Inferior parietal cortex (tissue), 1 donor: ENCODE data around the gene LLGL1.

Source experiments
- DNase-seq: peaks from one replicate; pipeline ENCODE4 v3.0.0-alpha.2; 2016; ENCODE audit errors: extremely low spot score

The LLGL1 gene

DNA sequence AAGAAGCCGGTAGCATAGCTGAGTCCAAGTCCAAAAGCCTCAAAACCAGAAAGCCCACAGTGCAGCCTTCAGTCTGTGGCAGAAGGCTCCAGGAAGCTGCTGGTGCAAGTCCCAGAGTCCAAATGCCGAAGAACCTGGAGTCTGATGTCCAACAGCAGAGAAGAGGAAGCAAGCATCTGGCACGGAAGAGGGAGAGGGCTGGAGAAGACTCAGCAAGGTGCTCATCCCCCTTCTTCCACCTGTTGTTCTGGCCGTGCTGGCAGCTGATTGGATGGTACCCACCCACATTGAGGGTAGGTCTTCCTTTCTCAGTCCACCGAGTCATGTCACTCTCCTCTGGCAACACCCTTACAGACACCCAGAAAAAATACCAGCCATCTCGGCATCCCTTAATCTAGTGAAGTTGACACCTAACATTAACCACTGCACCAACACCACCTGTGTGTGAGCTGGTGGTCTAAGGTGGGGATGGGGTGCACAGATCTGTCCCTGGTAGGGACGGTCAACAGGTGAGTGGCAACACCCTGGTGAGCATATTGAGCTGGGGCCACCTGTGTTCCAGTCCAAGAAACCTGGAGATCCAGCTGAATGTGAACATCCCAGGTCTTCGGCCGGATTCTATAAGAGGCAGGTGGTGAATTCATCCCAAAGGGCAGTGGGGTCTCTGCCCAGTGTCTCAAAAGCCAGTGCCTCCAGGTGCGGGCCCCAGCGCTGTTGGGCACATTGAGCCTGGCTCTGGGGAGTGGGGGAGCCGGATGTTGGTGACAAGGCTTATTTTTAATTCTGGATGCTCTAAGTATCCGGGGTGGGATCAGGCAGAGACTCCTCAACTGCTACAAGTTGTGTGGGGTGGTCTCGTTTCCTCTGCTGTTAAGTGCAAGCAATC is 44.9 kb downstream of the LLGL1 start:
- no peak for DNase-seq

DNA sequence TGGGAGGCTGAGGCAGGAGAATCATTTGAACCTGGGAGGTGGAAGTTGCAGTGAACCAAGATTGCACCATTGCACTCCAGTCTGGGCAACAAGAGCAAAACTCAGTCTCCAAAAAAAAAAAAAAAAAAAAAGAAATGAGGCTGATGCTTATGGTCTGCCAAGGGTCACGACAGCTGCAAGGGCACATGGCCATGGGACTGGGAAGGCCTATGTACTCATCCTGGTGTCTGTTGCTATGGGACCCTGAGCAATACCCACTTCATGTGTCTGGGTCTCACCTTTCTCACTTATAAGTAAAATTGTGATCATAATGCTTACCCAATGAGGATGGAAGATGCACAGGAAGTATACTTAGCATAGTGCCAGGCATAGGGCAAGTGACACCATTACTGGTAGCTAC is 51.6 kb downstream of the LLGL1 start:
- DNase-seq: no peak

DNA sequence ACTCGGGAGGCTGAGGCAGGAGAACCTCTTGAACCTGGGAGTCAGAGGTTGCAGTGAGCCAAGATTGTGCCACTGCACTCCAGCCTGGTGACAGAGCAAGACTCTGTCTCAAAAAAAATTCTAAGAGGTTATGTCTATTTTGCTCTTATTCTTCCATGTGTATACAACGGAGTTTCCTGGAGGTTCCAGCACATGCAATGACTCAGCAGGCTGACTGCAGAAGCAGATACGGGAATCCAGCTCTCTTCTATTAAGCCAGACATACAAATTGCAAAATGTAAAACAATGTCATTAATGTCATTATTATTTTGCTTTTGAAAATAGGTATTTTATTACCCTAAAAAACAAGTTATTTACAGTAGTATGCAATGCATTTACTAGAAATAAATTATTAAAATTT is 53.4 kb downstream of the LLGL1 start:
- no peak for DNase-seq

DNA sequence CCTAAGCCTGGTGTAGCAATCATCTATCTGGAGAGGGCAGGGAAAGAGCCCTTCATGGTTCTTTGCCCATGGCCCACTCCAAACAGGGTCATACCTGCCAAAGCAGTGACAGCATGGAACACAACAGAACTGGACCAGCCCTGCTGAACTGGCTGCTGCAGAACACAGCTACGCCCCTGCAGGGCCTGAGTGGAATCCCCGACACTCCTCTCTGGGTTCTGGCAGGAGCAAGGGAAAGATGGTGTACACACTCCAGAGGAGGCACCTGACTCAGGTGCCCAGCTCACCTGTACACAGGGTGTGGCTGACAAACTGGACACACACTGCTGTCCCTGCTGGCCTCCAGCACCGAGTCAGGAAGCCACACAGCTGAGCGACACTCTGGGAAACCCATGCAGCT is 54.8 kb downstream of the LLGL1 start:
- no peak for DNase-seq

DNA sequence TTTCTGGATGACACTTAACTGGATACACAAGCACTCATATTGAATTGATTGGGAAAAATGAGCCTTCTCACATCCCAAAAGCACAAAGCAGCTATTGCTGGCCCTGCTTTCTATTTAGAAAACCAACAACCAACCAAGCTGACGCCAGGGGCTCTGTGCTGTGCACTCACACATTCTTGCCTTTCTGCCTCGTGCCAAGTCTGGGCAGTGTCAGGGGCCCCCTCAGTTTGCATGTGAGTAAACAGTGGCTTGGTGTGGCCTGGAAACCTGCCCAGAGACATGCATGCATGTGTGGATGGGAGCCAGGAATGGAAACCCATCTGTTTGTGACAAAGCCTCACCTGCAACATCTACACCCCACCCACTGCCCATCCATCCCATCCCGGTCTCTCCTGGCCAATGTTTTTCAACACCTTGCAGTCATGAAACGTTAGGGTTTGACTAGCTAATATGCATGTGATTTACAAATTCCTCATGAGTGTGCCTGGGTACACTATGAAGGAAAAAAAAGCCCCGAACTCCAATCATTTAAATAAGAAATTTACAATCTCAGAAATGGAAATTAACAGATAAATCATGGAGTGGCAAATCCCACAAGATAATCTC is 55.4 kb downstream of the LLGL1 start:
- DNase-seq: no peak

DNA sequence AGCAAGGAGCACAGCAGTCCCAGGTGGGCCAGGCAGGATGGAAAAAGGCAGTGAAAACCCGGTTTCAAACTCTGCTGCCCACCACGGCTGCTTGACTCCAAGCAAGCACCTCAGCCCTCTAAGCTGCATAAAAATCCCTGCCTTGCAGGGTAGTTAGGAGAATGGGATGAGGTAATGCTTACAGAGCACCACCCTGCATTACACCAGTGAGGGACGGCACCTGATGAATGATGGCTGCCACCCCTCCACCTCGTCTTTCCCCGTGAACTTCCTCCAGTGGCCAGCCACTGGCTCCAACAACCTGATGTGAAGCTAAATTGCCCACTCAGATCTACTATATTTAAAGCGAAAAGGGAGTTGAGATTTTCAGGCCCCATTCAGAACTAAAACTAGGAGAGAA is 56.4 kb downstream of the LLGL1 start:
- no peak for DNase-seq

DNA sequence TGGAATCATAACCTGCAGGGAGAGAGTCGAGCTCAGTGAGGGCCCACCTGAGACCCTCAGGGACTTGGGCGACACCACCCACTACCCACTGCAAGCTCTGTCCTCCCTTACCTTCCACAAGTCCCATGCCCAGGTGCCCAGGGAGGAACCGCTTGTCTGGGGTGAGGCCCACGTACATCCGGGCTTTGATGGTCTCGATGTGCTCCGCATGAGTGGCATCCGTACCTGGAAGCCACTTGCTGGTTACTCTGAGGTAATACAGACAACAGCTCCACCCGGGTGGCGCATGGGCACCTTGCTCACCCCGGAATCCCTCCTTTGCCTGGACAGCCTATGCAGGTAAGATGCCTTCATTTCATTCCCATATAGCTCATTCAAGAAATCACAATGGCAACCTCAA is 59.9 kb downstream of the LLGL1 start:
- DNase-seq: no peak

DNA sequence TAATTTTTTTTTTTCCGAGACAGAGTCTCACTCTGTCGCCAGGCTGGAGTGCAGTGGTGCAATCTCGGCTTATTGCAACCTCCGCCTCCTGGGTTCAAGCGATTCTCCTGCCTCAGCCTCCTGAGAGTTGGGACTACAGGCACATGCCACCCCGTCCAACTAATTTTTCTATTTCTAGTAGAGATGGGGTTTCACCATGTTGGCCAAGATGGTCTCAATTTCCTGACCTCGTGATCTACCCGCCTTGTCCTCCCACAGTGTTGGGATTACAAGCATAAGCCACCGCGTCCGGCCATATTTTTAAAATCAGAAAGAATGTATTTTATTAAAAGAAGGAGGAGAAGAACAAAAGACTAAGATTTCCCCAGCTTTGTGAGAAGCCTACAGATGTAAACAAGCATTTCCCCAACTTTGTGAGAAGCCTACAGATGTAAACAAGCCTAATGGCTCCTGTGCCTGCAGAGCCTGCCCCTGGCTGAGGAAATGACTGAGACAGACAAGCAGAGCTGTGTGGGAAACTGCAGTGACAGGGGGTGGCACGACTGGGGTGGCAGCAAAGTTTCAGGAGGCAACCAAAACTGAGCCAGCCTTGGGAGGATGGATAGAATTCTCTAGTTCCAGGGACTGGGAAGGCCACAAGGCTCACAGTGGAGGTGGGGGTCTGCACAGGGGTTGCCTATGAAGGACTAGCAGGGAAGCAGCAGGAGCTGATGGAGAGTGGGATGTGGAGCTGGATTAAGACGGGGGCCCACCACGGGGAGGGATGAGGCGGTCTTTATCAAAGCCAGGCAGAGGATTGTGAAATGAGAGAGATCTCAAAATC is 66.5 kb downstream of the LLGL1 start:
- DNase-seq: no peak
